NB4 (cell line): ENCODE data around the gene CRTAC1.
A peak's percentile ranks its signal among the peaks of the same experiment; 100 is the strongest.

ENCODE experiments used
- DNase-seq: peaks from one replicate; pipeline ENCODE4 v3.0.0; 2010; ENCODE audit warnings: low read depth
- H3K4me3 ChIP-seq: one replicate; pipeline ENCODE4 v1.5.1; 2011; ENCODE audit warnings: mild to moderate bottlenecking, low read depth, low read length, moderate library complexity
- MYC ChIP-seq: IDR thresholded peaks from 2 replicates; pipeline ENCODE4 v1.6.1; 2011; ENCODE audit warnings: low read depth, low read length
- POLR2A ChIP-seq: IDR thresholded peaks from 2 replicates; pipeline ENCODE4 v1.6.1; 2011; ENCODE audit warnings: mild to moderate bottlenecking; ENCODE audit not compliant: insufficient read length; ENCODE audit errors: extremely low read depth
- TF ChIP-seq, protein P1 (sequence below): IDR thresholded peaks from one replicate; pipeline ENCODE4 v1.5.1; 2012; ENCODE audit warnings: low read depth, low read length
- TF ChIP-seq, protein P2 (sequence below): IDR thresholded peaks from 2 replicates; pipeline ENCODE4 v1.6.1; 2011; ENCODE audit warnings: low read depth, low read length

CRTAC1 gene

DNA sequence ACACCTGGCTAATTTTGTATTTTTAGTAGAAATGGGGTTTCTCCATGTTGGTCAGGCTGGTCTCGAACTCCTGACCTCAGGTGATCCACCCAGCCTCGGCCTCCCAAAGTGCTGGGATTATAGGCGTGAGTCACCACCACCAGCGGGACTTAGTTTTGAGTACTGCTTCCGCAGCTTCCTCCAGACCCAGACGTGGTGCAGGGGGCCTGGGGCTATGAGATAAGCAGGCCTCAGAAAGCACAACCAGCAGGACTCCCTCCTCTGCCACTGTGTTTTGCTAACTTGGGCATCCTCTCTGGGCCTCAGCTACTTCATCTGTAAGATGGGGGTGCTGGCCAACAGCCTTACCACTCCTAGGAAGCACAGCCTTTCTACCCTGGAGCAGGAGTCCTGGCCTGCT lies 143.0 kb downstream of the CRTAC1 start:
- TF ChIP-seq, protein P1, sequence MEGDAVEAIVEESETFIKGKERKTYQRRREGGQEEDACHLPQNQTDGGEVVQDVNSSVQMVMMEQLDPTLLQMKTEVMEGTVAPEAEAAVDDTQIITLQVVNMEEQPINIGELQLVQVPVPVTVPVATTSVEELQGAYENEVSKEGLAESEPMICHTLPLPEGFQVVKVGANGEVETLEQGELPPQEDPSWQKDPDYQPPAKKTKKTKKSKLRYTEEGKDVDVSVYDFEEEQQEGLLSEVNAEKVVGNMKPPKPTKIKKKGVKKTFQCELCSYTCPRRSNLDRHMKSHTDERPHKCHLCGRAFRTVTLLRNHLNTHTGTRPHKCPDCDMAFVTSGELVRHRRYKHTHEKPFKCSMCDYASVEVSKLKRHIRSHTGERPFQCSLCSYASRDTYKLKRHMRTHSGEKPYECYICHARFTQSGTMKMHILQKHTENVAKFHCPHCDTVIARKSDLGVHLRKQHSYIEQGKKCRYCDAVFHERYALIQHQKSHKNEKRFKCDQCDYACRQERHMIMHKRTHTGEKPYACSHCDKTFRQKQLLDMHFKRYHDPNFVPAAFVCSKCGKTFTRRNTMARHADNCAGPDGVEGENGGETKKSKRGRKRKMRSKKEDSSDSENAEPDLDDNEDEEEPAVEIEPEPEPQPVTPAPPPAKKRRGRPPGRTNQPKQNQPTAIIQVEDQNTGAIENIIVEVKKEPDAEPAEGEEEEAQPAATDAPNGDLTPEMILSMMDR = no peak
- TF ChIP-seq MYC (no peak), POLR2A (no peak)
- TF ChIP-seq, protein P2, sequence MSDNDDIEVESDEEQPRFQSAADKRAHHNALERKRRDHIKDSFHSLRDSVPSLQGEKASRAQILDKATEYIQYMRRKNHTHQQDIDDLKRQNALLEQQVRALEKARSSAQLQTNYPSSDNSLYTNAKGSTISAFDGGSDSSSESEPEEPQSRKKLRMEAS = no peak
- DNase-seq = peak; percentile 29
- no peak overlapping the region for H3K4me3 ChIP-seq

DNA sequence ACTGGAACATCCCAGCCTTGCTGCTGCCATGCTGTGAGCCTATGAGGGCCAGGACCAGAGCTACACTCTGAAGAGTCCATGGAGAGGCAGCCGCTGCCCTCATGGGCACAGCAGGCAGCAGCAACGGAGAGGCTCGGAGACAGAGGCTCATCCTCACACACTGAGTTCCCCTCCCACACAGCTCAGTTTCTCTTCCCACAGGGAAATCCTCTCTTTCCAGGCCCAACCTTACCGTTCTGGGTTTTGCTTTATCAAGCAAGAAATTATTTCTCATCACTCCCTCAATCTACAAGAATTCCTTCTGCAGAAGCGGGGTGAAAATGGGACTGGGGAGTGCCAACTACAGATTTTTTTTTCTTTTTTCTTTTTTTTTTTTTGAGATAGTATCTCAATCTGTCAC lies 144.1 kb downstream of the CRTAC1 start:
- TF ChIP-seq, protein P1 = no peak
- TF ChIP-seq, protein P2 = no peak
- no peak for TF ChIP-seq POLR2A
- no peak for TF ChIP-seq MYC
- no peak for DNase-seq
- no peak overlapping the region for H3K4me3 ChIP-seq

DNA sequence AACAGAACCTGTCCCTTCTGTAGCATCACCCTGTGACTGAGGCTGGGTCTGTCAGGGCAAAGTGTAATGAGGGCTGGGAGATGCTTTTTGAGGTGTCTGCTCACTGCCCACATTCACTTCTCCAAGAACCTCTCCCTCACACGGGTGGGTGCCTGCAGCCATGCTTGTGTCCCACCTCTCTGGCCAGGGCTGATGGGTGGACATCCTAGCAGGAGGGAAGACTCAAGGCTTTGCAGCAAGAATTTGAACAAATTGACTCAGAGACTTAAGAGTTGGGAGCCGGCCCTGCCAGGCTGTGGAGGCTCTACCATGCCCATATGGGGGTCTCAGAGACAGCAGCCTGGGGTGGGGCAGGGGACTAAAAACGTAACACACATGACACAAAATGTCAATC lies 147.3 kb downstream of the CRTAC1 start:
- DNase-seq = no peak
- TF ChIP-seq, protein P1 = no peak
- no peak for TF ChIP-seq MYC
- TF ChIP-seq POLR2A = no peak
- TF ChIP-seq, protein P2 = no peak
- H3K4me3 ChIP-seq = no peak overlapping the region

DNA sequence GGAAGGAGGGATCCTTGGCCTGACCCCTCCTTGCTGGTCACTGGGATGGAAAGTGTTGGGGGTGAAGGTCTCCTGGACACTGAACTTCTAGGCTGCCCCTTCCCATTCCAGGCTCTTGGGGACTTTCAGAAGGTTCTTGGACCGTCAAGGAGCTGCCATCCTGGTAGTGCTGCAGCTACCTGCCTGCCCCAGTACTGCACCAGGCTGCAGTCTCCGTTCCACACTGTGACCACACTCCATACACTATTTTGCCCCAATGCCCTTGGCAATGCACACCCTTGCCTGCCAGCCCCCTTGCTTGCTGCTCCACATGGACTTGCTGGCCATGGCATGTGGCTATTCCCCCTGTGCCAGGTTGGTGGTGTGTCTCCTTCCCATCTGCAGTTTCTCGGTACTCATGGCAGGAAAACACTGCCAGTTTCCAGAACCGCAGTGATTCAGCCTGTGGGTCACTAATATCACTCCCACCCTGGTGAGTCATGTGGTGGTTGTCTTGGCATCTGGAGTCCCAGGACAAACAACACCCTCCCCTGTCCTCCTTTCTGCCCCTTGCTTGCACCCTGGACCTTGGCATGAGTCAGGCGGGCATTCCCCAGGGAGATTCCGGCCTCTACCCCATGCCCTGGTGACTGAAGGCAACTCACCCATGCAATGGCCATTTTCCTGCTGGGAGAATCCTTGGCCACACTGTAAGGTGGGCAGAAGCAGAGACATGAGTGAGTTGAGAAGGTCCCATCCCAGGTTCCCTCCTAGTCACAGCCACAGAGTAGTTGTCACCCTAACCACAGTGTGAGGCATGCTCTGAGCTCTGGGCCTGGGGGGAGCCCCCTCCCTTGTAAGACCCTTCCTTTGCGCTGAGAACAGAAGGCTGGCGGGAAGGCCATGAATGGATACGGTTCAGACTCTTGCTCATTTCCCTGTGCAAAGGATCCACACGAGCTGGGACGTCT lies 148.0 kb downstream of the CRTAC1 start:
- no peak overlapping the region for H3K4me3 ChIP-seq
- TF ChIP-seq POLR2A (no peak), MYC (no peak)
- TF ChIP-seq, protein P1 = no peak
- TF ChIP-seq, protein P2 = no peak
- peak; percentile 60 for DNase-seq

DNA sequence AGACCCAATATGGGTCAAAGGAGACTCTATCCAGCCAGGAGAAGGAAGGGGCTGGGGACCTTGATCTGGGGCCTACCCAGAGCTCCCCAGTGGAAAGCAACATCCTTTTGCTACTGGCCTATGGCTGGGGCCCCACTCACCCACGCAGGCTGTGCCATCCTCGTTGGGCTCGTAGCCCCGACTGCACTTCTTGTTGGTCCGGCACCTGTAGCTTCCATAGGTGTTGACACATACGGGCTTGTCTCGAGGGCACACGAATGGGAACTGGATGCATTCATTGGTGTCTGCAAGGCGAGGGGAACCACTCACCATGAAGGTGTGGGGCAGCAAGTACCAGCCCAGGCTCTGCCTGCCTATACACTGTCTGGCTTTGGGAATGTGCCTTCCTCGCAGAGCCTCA lies 150.3 kb downstream of the CRTAC1 start:
- no peak overlapping the region for H3K4me3 ChIP-seq
- no peak for DNase-seq
- TF ChIP-seq, protein P2 = no peak
- TF ChIP-seq MYC (no peak), POLR2A (no peak)
- TF ChIP-seq, protein P1 = no peak
